GM12891 (cell line): Measurements from ENCODE around the gene GSDMA.
A peak's percentile ranks its signal among the peaks of the same experiment; 100 is the strongest.

Experiments used
- DNase-seq: peaks from one replicate; pipeline ENCODE4 v3.0.0; 2011; ENCODE audit warnings: low spot score; ENCODE audit not compliant: insufficient read length
- FAIRE-seq: peaks from 2 replicates; lab custom pipeline; 2011; peaks lifted over from hg19 to GRCh38; lab: Jason Lieb, UNC
- PAX5 ChIP-seq: IDR thresholded peaks from 2 replicates; pipeline ENCODE4 v1.6.1; 2011; ENCODE audit warnings: low read length, moderate library complexity, mild to moderate bottlenecking; ENCODE audit not compliant: insufficient read depth, severe bottlenecking
- POLR2A ChIP-seq: IDR thresholded peaks from 2 replicates; pipeline ENCODE4 v1.6.1; 2011; ENCODE audit warnings: low read depth, low read length, control low read depth
- POLR2AphosphoS5 ChIP-seq: IDR thresholded peaks from 2 replicates; pipeline ENCODE4 v1.6.1; 2011; ENCODE audit warnings: low read depth, low read length, control low read depth
- POU2F2 ChIP-seq: IDR thresholded peaks from 2 replicates; pipeline ENCODE4 v1.6.1; 2011; ENCODE audit warnings: low read depth, mild to moderate bottlenecking, control low read depth, low read length, moderate library complexity
- SPI1 ChIP-seq: IDR thresholded peaks from 2 replicates; pipeline ENCODE4 v1.6.1; 2011; ENCODE audit warnings: low read depth, low read length, control low read depth
- TAF1 ChIP-seq: IDR thresholded peaks from 2 replicates; pipeline ENCODE4 v1.6.1; 2011; ENCODE audit warnings: low read depth, low read length, control low read depth

Gene GSDMA

GRCh38 chr17:39973496-39973895 is 10.7 kb downstream of the GSDMA start:
- no peak for TF ChIP-seq POLR2A
- no peak for DNase-seq

GRCh38 chr17:39974433-39974832 is 11.6 kb downstream of the GSDMA start:
- DNase-seq = no peak
- FAIRE-seq = no peak
- no peak for TF ChIP-seq POU2F2
- TF ChIP-seq POLR2A = no peak
- TF ChIP-seq TAF1 = no peak
- no peak for TF ChIP-seq SPI1
- no peak for TF ChIP-seq POLR2AphosphoS5
- TF ChIP-seq PAX5 = no peak

More at GRCh38 chr17:39973496-39973895, 10.7 kb downstream of the GSDMA start:
- no peak for FAIRE-seq

GRCh38 chr17:39975801-39976200 is 13.0 kb downstream of the GSDMA start:
- FAIRE-seq = no peak
- TF ChIP-seq POU2F2 (no peak), POLR2A (no peak), POLR2AphosphoS5 (no peak), TAF1 (no peak), SPI1 (no peak), PAX5 (no peak)
- no peak for DNase-seq

- DNase-seq = no peak
- no peak for FAIRE-seq
- TF ChIP-seq POLR2AphosphoS5 (no peak), SPI1 (no peak), POLR2A (no peak), PAX5 (no peak), TAF1 (no peak), POU2F2 (no peak)
Measured at GRCh38 chr17:39979016-39979670, 16.3 kb downstream of the GSDMA start.

- 0 out of 2 replicates have a peak, but pooled peaks have one; percentile 12 for TF ChIP-seq POU2F2
- TF ChIP-seq SPI1 = 0 out of 2 replicates have a peak, but pooled peaks have one; percentile 23
- no peak for TF ChIP-seq POLR2A
- DNase-seq (no peak), FAIRE-seq (peak; percentile 35)
Measured at GRCh38 chr17:39979893-39980350, 17.1 kb downstream of the GSDMA start.

- peak; percentile 87 for DNase-seq
- peak; percentile 95 for FAIRE-seq
- peak; percentile 58 for TF ChIP-seq POLR2A
- peak; percentile 34 for TF ChIP-seq PAX5
- TF ChIP-seq POU2F2 = peak; percentile 22; the same call in 1 of the 2 replicates
- TF ChIP-seq SPI1 = no peak
- peak; percentile 84 for TF ChIP-seq TAF1
- peak; percentile 63; the same call in 1 of the 2 replicates for TF ChIP-seq POLR2AphosphoS5
Measured at GRCh38 chr17:39980351-39981206, 17.8 kb downstream of the GSDMA start, which contains the start of gene PSMD3. Gene PSMD3 (plus strand): TSS chr17:39980807. CDS start chr17:39980971, 164 bp downstream.

- FAIRE-seq = no peak
- TF ChIP-seq SPI1 = no peak
- no peak for TF ChIP-seq TAF1
- TF ChIP-seq POU2F2 = no peak
- no peak for TF ChIP-seq POLR2AphosphoS5
- no peak for TF ChIP-seq POLR2A
- TF ChIP-seq PAX5 = no peak
- no peak for DNase-seq
Measured at GRCh38 chr17:39981207-39981741, 18.5 kb downstream of the GSDMA start.

- FAIRE-seq (no peak), DNase-seq (no peak)
- no peak for TF ChIP-seq POU2F2
- no peak for TF ChIP-seq PAX5
- TF ChIP-seq TAF1 = no peak
- no peak for TF ChIP-seq SPI1
- TF ChIP-seq POLR2AphosphoS5 = no peak
- TF ChIP-seq POLR2A = no peak
Measured at GRCh38 chr17:39981766-39982375, 19.1 kb downstream of the GSDMA start.

GRCh38 chr17:39988206-39988810 is 25.5 kb downstream of the GSDMA start:
- DNase-seq (no peak), FAIRE-seq (no peak)
- no peak for TF ChIP-seq POLR2A
- TF ChIP-seq TAF1 = no peak
- TF ChIP-seq POLR2AphosphoS5 = no peak
- TF ChIP-seq PAX5 = no peak
- no peak for TF ChIP-seq POU2F2
